Lower leg skin (tissue), 4 donors: ENCODE measurements around the gene SCAMP2. TPM values are rescaled to one million over a fixed set of nuclear protein-coding genes. Genes with fewer than 3 reads are reported as not detected.
A peak's percentile ranks its signal among the peaks of the same experiment; 100 is the strongest.
"Not testable (repeated sequence)": the region's sequence is repeated elsewhere in the genome, so short reads cannot be mapped to it uniquely, and the experiment has no call there.

ENCODE experiments used
- DNase-seq, 2 donors: peaks; one replicate each; pipeline ENCODE4 v3.0.0-alpha.2; 2019; ENCODE audit warnings: low spot score in 2 of 2
- H3K4me3 ChIP-seq: fragments of 200-600 bp; sonication (generic); 2 replicates; pipeline ENCODE4 v1.5.1; 2017; ENCODE audit warnings: mild to moderate bottlenecking, low read depth; ENCODE audit not compliant: poor library complexity, severe bottlenecking
- CTCF ChIP-seq, 3 donors: fragments of 450-650 bp; IDR thresholded peaks; one replicate each; pipeline ENCODE4 v1.5.1; 2016; ENCODE audit warnings: antibody characterized with exemption in 3 of 3, mild to moderate bottlenecking in 3 of 3, moderate library complexity in 2 of 3
- POLR2A ChIP-seq, 2 donors: fragments of 450-650 bp; IDR thresholded peaks; one replicate each; pipeline ENCODE4 v1.6.1; 2016 to 2017; ENCODE audit warnings: antibody characterized with exemption in 2 of 2, mild to moderate bottlenecking in 1 of 2, moderate library complexity in 1 of 2
- WGBS, 2 donors: methylation state at CpG; one replicate each; pipeline ENCODE4 v1.1.5; 2018; 5-methylcytosine and 5-hydroxymethylcytosine counted together
- intact Hi-C: fragments of 100-400 bp; cut with DNase I; formaldehyde crosslinking; loops from one replicate; pipeline ENCODE4 v1.15.0; 2023; ENCODE audit warnings: low total_unique reads
- total RNA-seq, 4 donors: library from RNA; depleted of rRNA; stranded (reverse); fragments of >200 nt; gene quantifications; one replicate each; pipeline ENCODE4 v1.1.0, GENCODE V29; 2016

SCAMP2 gene
- total RNA-seq, 4 donors from 2014 or later, result 97.2 to 134 (median 107) TPM

GRCh38 chr15:74889390-74889882 is 16.3 kb upstream of the SCAMP2 start:
- intact Hi-C loops, result no loop called here
- no peak for DNase-seq
- no peak for TF ChIP-seq CTCF (IDR thresholded peaks at IDR 0.05)
- no peak for TF ChIP-seq POLR2A (IDR thresholded peaks at IDR 0.05)
- H3K4me3 ChIP-seq, result peak overlapping the region; percentile 74
- WGBS, 2 donors, result 19 to 22% methylated on average over 8 of the region's 8 CpGs

- WGBS, 2 donors, result 90 to 94% methylated on average over 4 of the region's 4 CpGs
- DNase-seq, result no peak
- intact Hi-C loops, result no loop called here
- H3K4me3 ChIP-seq, result no peak overlapping the region
- no peak for TF ChIP-seq CTCF (IDR thresholded peaks at IDR 0.05)
- TF ChIP-seq POLR2A (IDR thresholded peaks at IDR 0.05), result no peak
Measured at GRCh38 chr15:74888716-74889115, 15.6 kb upstream of the SCAMP2 start.

- intact Hi-C loops, DNase-seq, H3K4me3 ChIP-seq: not testable (repeated sequence)
- WGBS, 2 donors, result 82 to 89% methylated on average over 10 of the region's 10 CpGs
Measured at GRCh38 chr15:74887537-74888193, 14.5 kb upstream of the SCAMP2 start.

- no peak for DNase-seq
- H3K4me3 ChIP-seq, result no peak overlapping the region
- TF ChIP-seq POLR2A (IDR thresholded peaks at IDR 0.05), result no peak
- no peak for TF ChIP-seq CTCF (IDR thresholded peaks at IDR 0.05)
- intact Hi-C loops, result no loop called here
- WGBS, 2 donors, result 94 to 96% methylated on average over 5 of the region's 5 CpGs
Measured at GRCh38 chr15:74885461-74885860, 12.3 kb upstream of the SCAMP2 start.

- WGBS, 2 donors, result 63 to 74% methylated on average over 4 of the region's 4 CpGs
- TF ChIP-seq CTCF (IDR thresholded peaks at IDR 0.05) (no peak), POLR2A (IDR thresholded peaks at IDR 0.05) (no peak)
- DNase-seq, result no peak
- intact Hi-C loops, result no loop called here
- no peak overlapping the region for H3K4me3 ChIP-seq
Measured at GRCh38 chr15:74884428-74885223, 11.5 kb upstream of the SCAMP2 start.

- no peak overlapping the region for H3K4me3 ChIP-seq
- WGBS, 2 donors, result 92 to 96% methylated on average over 6 of the region's 6 CpGs
- intact Hi-C loops, result no loop called here
- TF ChIP-seq CTCF (IDR thresholded peaks at IDR 0.05), result no peak
- no peak for TF ChIP-seq POLR2A (IDR thresholded peaks at IDR 0.05)
- DNase-seq, result no peak
Measured at GRCh38 chr15:74882528-74882927, 9.4 kb upstream of the SCAMP2 start.
